ENCODE data around the gene SLC66A2. TPM values are rescaled to one million over a fixed set of nuclear protein-coding genes. Genes with fewer than 3 reads are reported as not detected.
A peak's percentile ranks its signal among the peaks of the same experiment; 100 is the strongest.

Gene SLC66A2
- total and polyA plus RNA-seq, 3 donors from 2014 or later, result 72.5 to 143 (median 87.0) TPM

DNA sequence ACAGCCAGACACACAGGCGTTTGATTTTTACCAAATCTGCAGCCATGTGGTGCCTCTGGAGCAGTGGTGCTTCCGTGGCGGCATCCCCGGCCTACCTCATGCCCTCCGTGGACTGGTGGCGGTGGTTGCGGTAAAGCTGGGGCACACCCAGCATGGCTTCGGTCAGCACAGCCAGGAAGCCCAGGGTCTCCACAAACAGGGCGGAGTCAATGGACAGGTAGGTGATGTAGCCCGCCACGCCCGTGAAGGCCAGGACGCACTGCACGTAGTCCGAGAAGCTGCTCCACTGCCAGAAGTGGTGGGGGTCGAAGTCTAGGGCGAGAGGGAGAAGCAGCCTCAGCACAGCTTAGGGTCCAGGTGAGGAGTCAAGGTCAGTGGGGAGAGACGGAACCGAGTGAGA, 32.4 kb downstream of the SLC66A2 start:
- Histone ChIP-seq H3K4me1 (no peaks in the 10 kb centered on the region), H3K27me3 (no peaks in the 10 kb centered on the region), H3K9me3 (no peaks in the 10 kb centered on the region), H3K4me3 (no peak overlapping the region), H3K36me3 (ENCODE audit: low read depth, missing control alignments) (no peaks in the 10 kb centered on the region), H3K27ac (no peak overlapping the region)
- TF ChIP-seq, protein P1, sequence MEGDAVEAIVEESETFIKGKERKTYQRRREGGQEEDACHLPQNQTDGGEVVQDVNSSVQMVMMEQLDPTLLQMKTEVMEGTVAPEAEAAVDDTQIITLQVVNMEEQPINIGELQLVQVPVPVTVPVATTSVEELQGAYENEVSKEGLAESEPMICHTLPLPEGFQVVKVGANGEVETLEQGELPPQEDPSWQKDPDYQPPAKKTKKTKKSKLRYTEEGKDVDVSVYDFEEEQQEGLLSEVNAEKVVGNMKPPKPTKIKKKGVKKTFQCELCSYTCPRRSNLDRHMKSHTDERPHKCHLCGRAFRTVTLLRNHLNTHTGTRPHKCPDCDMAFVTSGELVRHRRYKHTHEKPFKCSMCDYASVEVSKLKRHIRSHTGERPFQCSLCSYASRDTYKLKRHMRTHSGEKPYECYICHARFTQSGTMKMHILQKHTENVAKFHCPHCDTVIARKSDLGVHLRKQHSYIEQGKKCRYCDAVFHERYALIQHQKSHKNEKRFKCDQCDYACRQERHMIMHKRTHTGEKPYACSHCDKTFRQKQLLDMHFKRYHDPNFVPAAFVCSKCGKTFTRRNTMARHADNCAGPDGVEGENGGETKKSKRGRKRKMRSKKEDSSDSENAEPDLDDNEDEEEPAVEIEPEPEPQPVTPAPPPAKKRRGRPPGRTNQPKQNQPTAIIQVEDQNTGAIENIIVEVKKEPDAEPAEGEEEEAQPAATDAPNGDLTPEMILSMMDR (IDR thresholded peaks at IDR 0.05), result no peak
- no peak for TF ChIP-seq POLR2A (IDR thresholded peaks at IDR 0.05)
- DNase-seq, result peak; percentile 11
- intact Hi-C loops (cut with DNase I; ENCODE audit: low total_unique reads), result no loop called here
- 93 to 95% methylated on average over 18 to 19 of the region's 19 CpGs for WGBS, 2 donors

DNA sequence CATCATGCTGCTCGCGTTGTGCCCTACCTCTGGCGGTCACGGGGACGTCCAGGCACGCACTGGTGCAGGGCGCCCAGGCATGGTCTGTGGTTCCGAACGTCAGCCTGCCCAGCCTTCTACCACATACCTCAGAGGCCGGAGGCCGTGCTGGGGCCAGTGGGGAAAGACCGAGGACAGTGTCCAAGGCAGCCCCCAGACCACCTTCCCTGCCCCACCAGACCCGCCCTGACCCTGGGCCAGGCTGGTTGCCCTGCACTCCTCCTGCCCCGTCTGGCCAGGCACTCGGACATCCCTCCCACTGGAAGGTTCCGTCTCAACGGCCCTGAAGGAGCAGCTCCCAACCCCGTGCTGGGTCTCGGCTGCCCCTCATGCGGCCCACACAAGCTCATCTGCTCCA, 32.8 kb downstream of the SLC66A2 start:
- H3K36me3 ChIP-seq (ENCODE audit: low read depth, missing control alignments), result no peaks in the 10 kb centered on the region

DNA sequence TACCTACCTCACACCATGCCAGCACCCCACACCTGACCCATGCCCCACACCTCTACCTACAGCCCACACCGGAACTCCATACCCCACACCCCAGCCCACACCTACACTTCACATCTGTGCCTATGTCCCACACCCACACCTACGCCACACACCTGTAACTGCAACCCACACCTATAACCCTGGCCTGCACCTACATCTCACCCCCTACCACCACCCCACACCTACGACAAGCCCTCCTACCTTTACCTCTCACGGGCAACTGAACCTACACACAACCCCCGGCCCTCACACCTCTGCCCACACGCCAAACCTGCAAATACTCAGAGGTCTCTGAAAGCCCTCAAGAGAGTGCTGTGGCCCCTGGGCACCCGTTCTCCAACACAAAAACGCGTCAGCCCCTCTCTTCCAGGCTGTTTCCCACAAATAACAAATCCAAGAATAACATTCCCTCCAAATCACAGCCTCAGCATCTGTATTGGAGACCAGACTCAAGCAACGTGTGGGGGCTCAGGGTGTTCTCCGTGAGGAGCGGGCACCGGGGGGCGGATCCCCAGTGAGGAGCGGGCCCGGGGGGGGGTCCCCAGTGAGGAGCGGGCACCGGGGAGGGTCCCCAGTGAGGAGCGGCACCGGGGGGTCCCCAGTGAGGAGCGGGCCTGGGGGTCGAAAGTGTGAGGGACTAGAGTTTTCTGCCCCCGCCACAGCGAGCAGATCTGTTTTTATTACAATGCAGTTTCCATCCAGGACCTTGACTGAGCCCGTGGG, 33.4 kb downstream of the SLC66A2 start:
- H3K36me3 ChIP-seq (ENCODE audit: low read depth, missing control alignments), result no peaks in the 10 kb centered on the region
- WGBS, 2 donors, result 93 to 95% methylated on average over 9 to 25 of the region's 25 CpGs
- H3K9me3 ChIP-seq, result no peaks in the 10 kb centered on the region
- H3K27me3 ChIP-seq, result no peaks in the 10 kb centered on the region
- DNase-seq, result peak; percentile 2
- H3K27ac ChIP-seq, result no peak overlapping the region
- no peaks in the 10 kb centered on the region for H3K4me1 ChIP-seq
- H3K4me3 ChIP-seq, result no peak overlapping the region
- intact Hi-C loops (cut with DNase I; ENCODE audit: low total_unique reads), result no loop called here
- TF ChIP-seq POLR2A (IDR thresholded peaks at IDR 0.05), result no peak
- TF ChIP-seq, protein P1 (IDR thresholded peaks at IDR 0.05), result no peak

More for the DNA sequence above, 32.8 kb downstream of the SLC66A2 start:
- 97 to 100% methylated on average over 1 to 20 of the region's 20 CpGs for WGBS, 2 donors
- TF ChIP-seq, protein P1 (IDR thresholded peaks at IDR 0.05), result no peak
- no peak for TF ChIP-seq POLR2A (IDR thresholded peaks at IDR 0.05)
- H3K4me1 ChIP-seq, result no peaks in the 10 kb centered on the region
- intact Hi-C loops (cut with DNase I; ENCODE audit: low total_unique reads), result no loop called here
- no peak overlapping the region for H3K27ac ChIP-seq
- H3K9me3 ChIP-seq, result no peaks in the 10 kb centered on the region
- DNase-seq, result peak; percentile 9
- H3K4me3 ChIP-seq, result no peak overlapping the region
- H3K27me3 ChIP-seq, result no peaks in the 10 kb centered on the region

- Histone ChIP-seq H3K4me1 (no peaks in the 10 kb centered on the region), H3K27me3 (no peaks in the 10 kb centered on the region), H3K9me3 (no peaks in the 10 kb centered on the region), H3K27ac (no peak overlapping the region), H3K4me3 (no peak overlapping the region), H3K36me3 (ENCODE audit: low read depth, missing control alignments) (no peaks in the 10 kb centered on the region)
- WGBS, 2 donors, result 96 to 98% methylated on average over 19 to 27 of the region's 28 CpGs
- intact Hi-C loops (cut with DNase I; ENCODE audit: low total_unique reads), result no loop called here
- TF ChIP-seq POLR2A (IDR thresholded peaks at IDR 0.05), result no peak
- TF ChIP-seq, protein P1 (IDR thresholded peaks at IDR 0.05), result no peak
- DNase-seq, result peak; percentile 11
Measured at GRCh38 chr18:79917169-79917852, 34.1 kb downstream of the SLC66A2 start.

Measured in testis (tissue), 3 donors.